Measurements from ENCODE around the gene ZNF385B.

The ZNF385B gene

GRCh38 chr2:179393481-179393880 lies 467.9 kb downstream of the ZNF385B start:
- DNase-seq (ENCODE audit: low read depth in 2 of 2), result no peak

All from stimulated activated CD4-positive, alpha-beta T cell treated with anti-CD3 and anti-CD28 coated beads, Interleukin-15, amount 100 ng/mL, for 48 hours (primary cell).